Subcutaneous abdominal adipose tissue (tissue), 5 donors: ENCODE results near the gene UBE2D1.
A peak's percentile ranks its signal among the peaks of the same experiment; 100 is the strongest.

ENCODE experiments used
- H3K27ac ChIP-seq: one replicate; pipeline ENCODE4 v1.7.0; 2013; ENCODE audit warnings: low read depth, mild to moderate bottlenecking, inconsistent platforms, low read length, moderate library complexity
- H3K27me3 ChIP-seq, 5 donors: one replicate each; pipeline ENCODE4 v1.7.0; 2013; ENCODE audit warnings: low read length in 5 of 5, inconsistent platforms in 1 of 5; ENCODE audit not compliant: control insufficient read depth in 5 of 5, insufficient read depth in 4 of 5
- H3K36me3 ChIP-seq, 5 donors: one replicate each; pipeline ENCODE4 v1.7.0; 2013; ENCODE audit warnings: low read length in 5 of 5; ENCODE audit not compliant: control insufficient read depth in 5 of 5, insufficient read depth in 5 of 5
- H3K4me1 ChIP-seq, 5 donors: one replicate each; pipeline ENCODE4 v1.7.0; 2013; ENCODE audit warnings: low read length in 5 of 5, mild to moderate bottlenecking in 3 of 5, moderate library complexity in 1 of 5; ENCODE audit not compliant: control insufficient read depth in 5 of 5, insufficient read depth in 5 of 5
- H3K4me3 ChIP-seq, 5 donors: one replicate each; pipeline ENCODE4 v1.7.0; 2013; ENCODE audit warnings: low read length in 5 of 5, low read depth in 1 of 5
- H3K9ac ChIP-seq, 5 donors: one replicate each; pipeline ENCODE4 v1.7.0; 2013; ENCODE audit warnings: low read length in 5 of 5, mild to moderate bottlenecking in 4 of 5, moderate library complexity in 3 of 5
- H3K9me3 ChIP-seq, 5 donors: one replicate each; pipeline ENCODE4 v1.7.0; 2013; ENCODE audit warnings: low read length in 5 of 5; ENCODE audit not compliant: control insufficient read depth in 5 of 5
- donor health status: healthy.
- donor health status: healthy.
- donor health status: healthy.
- donor health status: healthy.
- donor health status: healthy.

Gene UBE2D1

GRCh38 chr10:58334817-58335305, at the start of gene UBE2D1:
Gene UBE2D1, plus strand, starts transcription at chr10:58335006. Its CDS starts 196 bp downstream, at chr10:58335202.
- peak within 1 kb of the TSS; percentile 78 for H3K27ac ChIP-seq
- H3K36me3 ChIP-seq = no peaks in the 10 kb centered on the region
- H3K27me3 ChIP-seq = no peaks in the 10 kb centered on the region
- H3K9me3 ChIP-seq = no peaks in the 10 kb centered on the region
- H3K9ac ChIP-seq = peak within 1 kb of the TSS; percentile 57 to 87 (median 84)
- H3K4me1 ChIP-seq = peaks cover 0 to 19% (median 13%) of the 10 kb centered on the region in 5 donors
- H3K4me3 ChIP-seq = peak within 1 kb of the TSS; percentile 78 to 91 (median 86)

- H3K27me3 ChIP-seq = no peaks in the 10 kb centered on the region
- H3K4me1 ChIP-seq = no peaks in the 10 kb centered on the region
- no peaks in the 10 kb centered on the region for H3K9me3 ChIP-seq
Measured at GRCh38 chr10:58291538-58292174, 43.1 kb upstream of the UBE2D1 start.

GRCh38 chr10:58293989-58294388, 40.8 kb upstream of the UBE2D1 start:
- Histone ChIP-seq H3K27me3 (no peaks in the 10 kb centered on the region), H3K36me3 (no peaks in the 10 kb centered on the region), H3K27ac (no peak overlapping the region), H3K9ac (no peak overlapping the region), H3K4me1 (no peaks in the 10 kb centered on the region), H3K4me3 (no peak overlapping the region), H3K9me3 (no peaks in the 10 kb centered on the region)

More at GRCh38 chr10:58291538-58292174, 43.1 kb upstream of the UBE2D1 start:
- Histone ChIP-seq H3K9ac (no peak overlapping the region), H3K36me3 (peaks cover 0 to 6% (median 0%) of the 10 kb centered on the region in 5 donors), H3K27ac (no peak overlapping the region), H3K4me3 (no peak overlapping the region)

- H3K9ac ChIP-seq = no peak overlapping the region
- no peak overlapping the region for H3K4me3 ChIP-seq
- H3K27me3 ChIP-seq = no peaks in the 10 kb centered on the region
- H3K27ac ChIP-seq = no peak overlapping the region
- H3K4me1 ChIP-seq = peaks cover 0 to 2% (median 0%) of the 10 kb centered on the region in 5 donors
- H3K36me3 ChIP-seq = no peaks in the 10 kb centered on the region
- H3K9me3 ChIP-seq = no peaks in the 10 kb centered on the region
Measured at GRCh38 chr10:58299580-58299979, 35.2 kb upstream of the UBE2D1 start.

- no peaks in the 10 kb centered on the region for H3K27me3 ChIP-seq
- no peaks in the 10 kb centered on the region for H3K9me3 ChIP-seq
- no peak overlapping the region for H3K4me3 ChIP-seq
- peaks cover 0 to 2% (median 0%) of the 10 kb centered on the region in 5 donors for H3K4me1 ChIP-seq
- H3K27ac ChIP-seq = no peak overlapping the region
- H3K36me3 ChIP-seq = no peaks in the 10 kb centered on the region
- H3K9ac ChIP-seq = no peak overlapping the region
Measured at GRCh38 chr10:58300676-58301075, 34.1 kb upstream of the UBE2D1 start.

GRCh38 chr10:58302254-58302653, 32.6 kb upstream of the UBE2D1 start:
- H3K4me3 ChIP-seq = no peak overlapping the region
- H3K27me3 ChIP-seq = no peaks in the 10 kb centered on the region
- peaks cover 0 to 2% (median 0%) of the 10 kb centered on the region in 5 donors for H3K4me1 ChIP-seq
- H3K36me3 ChIP-seq = no peaks in the 10 kb centered on the region
- H3K9ac ChIP-seq = no peak overlapping the region
- H3K9me3 ChIP-seq = no peaks in the 10 kb centered on the region
- H3K27ac ChIP-seq = no peak overlapping the region

- H3K27me3 ChIP-seq = no peaks in the 10 kb centered on the region
- no peaks in the 10 kb centered on the region for H3K36me3 ChIP-seq
- peaks cover 0 to 2% (median 0%) of the 10 kb centered on the region in 5 donors for H3K4me1 ChIP-seq
- H3K9ac ChIP-seq = no peak overlapping the region
- H3K9me3 ChIP-seq = no peaks in the 10 kb centered on the region
- no peak overlapping the region for H3K4me3 ChIP-seq
- no peak overlapping the region for H3K27ac ChIP-seq
Measured at GRCh38 chr10:58304099-58304633, 30.6 kb upstream of the UBE2D1 start.

GRCh38 chr10:58305821-58306220, 29.0 kb upstream of the UBE2D1 start:
- Histone ChIP-seq H3K36me3 (no peaks in the 10 kb centered on the region), H3K4me1 (no peaks in the 10 kb centered on the region), H3K27ac (no peak overlapping the region), H3K9me3 (no peaks in the 10 kb centered on the region), H3K4me3 (no peak overlapping the region), H3K27me3 (no peaks in the 10 kb centered on the region), H3K9ac (no peak overlapping the region)

- no peak overlapping the region for H3K27ac ChIP-seq
- no peaks in the 10 kb centered on the region for H3K27me3 ChIP-seq
- H3K9me3 ChIP-seq = peaks cover 0 to 2% (median 0%) of the 10 kb centered on the region in 5 donors
- no peak overlapping the region for H3K9ac ChIP-seq
- no peaks in the 10 kb centered on the region for H3K4me1 ChIP-seq
- no peaks in the 10 kb centered on the region for H3K36me3 ChIP-seq
- no peak overlapping the region for H3K4me3 ChIP-seq
Measured at GRCh38 chr10:58307676-58308075, 27.1 kb upstream of the UBE2D1 start.

GRCh38 chr10:58311026-58311425, 23.8 kb upstream of the UBE2D1 start:
- Histone ChIP-seq H3K9me3 (peaks cover 0 to 3% (median 0%) of the 10 kb centered on the region in 5 donors), H3K4me1 (no peaks in the 10 kb centered on the region), H3K27me3 (no peaks in the 10 kb centered on the region), H3K27ac (no peak overlapping the region), H3K4me3 (no peak overlapping the region), H3K9ac (no peak overlapping the region), H3K36me3 (no peaks in the 10 kb centered on the region)
